DOHH2 (cell line): ENCODE measurements around the gene ARHGAP20.

Source experiments
- H3F3A ChIP-seq: fragments of 200-600 bp; sonication (generic), shearing (Covaris generic); 2 replicates; pipeline ENCODE4 v1.6.0; 2016; ENCODE audit warnings: antibody characterized with exemption, mild to moderate bottlenecking; ENCODE audit not compliant: control insufficient read depth, insufficient read depth
- H3K27ac ChIP-seq: fragments of 200-600 bp; sonication (generic); 2 replicates; pipeline ENCODE4 v1.5.1; 2014; ENCODE audit warnings: low read depth, mild to moderate bottlenecking, low read length, moderate library complexity
- H3K27me3 ChIP-seq: fragments of 200-600 bp; sonication (generic); 2 replicates; pipeline ENCODE4 v1.6.1; 2014; ENCODE audit warnings: mild to moderate bottlenecking, low read length, mixed read lengths; ENCODE audit not compliant: control insufficient read depth
- H3K36me3 ChIP-seq: fragments of 200-600 bp; sonication (generic); 2 replicates; pipeline ENCODE4 v1.6.1; 2014; ENCODE audit warnings: mild to moderate bottlenecking, low read length, moderate library complexity, mixed read lengths; ENCODE audit not compliant: control insufficient read depth
- H3K4me1 ChIP-seq: fragments of 200-600 bp; sonication (generic); 2 replicates; pipeline ENCODE4 v1.6.1; 2014; ENCODE audit warnings: mild to moderate bottlenecking, low read length, mixed read lengths; ENCODE audit not compliant: control insufficient read depth
- H3K4me2 ChIP-seq: fragments of 200-600 bp; sonication (generic); 2 replicates; pipeline ENCODE4 v1.6.0; 2014; ENCODE audit warnings: mild to moderate bottlenecking, low read length, moderate library complexity
- H3K4me3 ChIP-seq: fragments of 200-600 bp; sonication (generic); 2 replicates; pipeline ENCODE4 v1.5.1; 2014; ENCODE audit warnings: mild to moderate bottlenecking, low read length, mixed read lengths
- H3K79me2 ChIP-seq: fragments of 200-600 bp; sonication (generic); 2 replicates; pipeline ENCODE4 v1.6.1; 2014; ENCODE audit warnings: mild to moderate bottlenecking, low read length, mixed read lengths; ENCODE audit not compliant: control insufficient read depth
- H3K9me2 ChIP-seq: fragments of 200-600 bp; sonication (generic); replicated peaks from 2 replicates; pipeline ENCODE4 v1.6.1; 2014; ENCODE audit warnings: mild to moderate bottlenecking, low read length, mixed read lengths; ENCODE audit not compliant: control insufficient read depth
- H3K9me3 ChIP-seq: fragments of 200-600 bp; sonication (generic); 2 replicates; pipeline ENCODE4 v1.6.1; 2014; ENCODE audit warnings: antibody characterized with exemption, low read length, mixed read lengths; ENCODE audit not compliant: control insufficient read depth, insufficient read depth
- H4K20me1 ChIP-seq: fragments of 200-600 bp; sonication (generic); 2 replicates; pipeline ENCODE4 v1.6.0; 2014; ENCODE audit warnings: low read depth, mild to moderate bottlenecking, antibody characterized with exemption, low read length, moderate library complexity; ENCODE audit not compliant: control insufficient read depth, insufficient read depth
- CTCF ChIP-seq: fragments of 200-600 bp; sonication (generic); IDR thresholded peaks from one replicate; pipeline ENCODE4 v1.5.1; 2014; ENCODE audit warnings: antibody characterized with exemption, mild to moderate bottlenecking, low read depth, low read length; ENCODE audit not compliant: poor library complexity, severe bottlenecking
- EZH2phosphoT487 ChIP-seq: fragments of 200-600 bp; sonication (generic); IDR thresholded peaks from 2 replicates; pipeline ENCODE4 v1.6.1; 2017; ENCODE audit warnings: borderline replicate concordance, mild to moderate bottlenecking, antibody characterized with exemption, low read length, moderate library complexity, mixed read lengths

The ARHGAP20 gene

GRCh38 chr11:110599207-110599606 is 113.0 kb downstream of the ARHGAP20 start:
- Histone ChIP-seq H3F3A (no peaks in the 10 kb centered on the region), H3K27ac (no peak overlapping the region), H3K9me3 (peaks cover 19% of the 10 kb centered on the region; the same call in 1 of the 2 replicates), H3K4me3 (no peak overlapping the region), H3K9me2 (no peaks in the 10 kb centered on the region), H3K27me3 (no peaks in the 10 kb centered on the region), H3K4me2 (no peak overlapping the region), H4K20me1 (no peaks in the 10 kb centered on the region), H3K79me2 (no peaks in the 10 kb centered on the region), H3K4me1 (no peaks in the 10 kb centered on the region), H3K36me3 (no peaks in the 10 kb centered on the region)
- TF ChIP-seq CTCF (no peak), EZH2phosphoT487 (no peak)

GRCh38 chr11:110598725-110599124 is 113.5 kb downstream of the ARHGAP20 start:
- Histone ChIP-seq H3K9me3 (peaks cover 19% of the 10 kb centered on the region; the same call in 1 of the 2 replicates), H3K27ac (no peak overlapping the region), H3K4me1 (no peaks in the 10 kb centered on the region), H3K79me2 (no peaks in the 10 kb centered on the region), H3K4me2 (no peak overlapping the region), H3K27me3 (no peaks in the 10 kb centered on the region), H3K9me2 (no peaks in the 10 kb centered on the region), H4K20me1 (no peaks in the 10 kb centered on the region), H3F3A (no peaks in the 10 kb centered on the region), H3K4me3 (no peak overlapping the region), H3K36me3 (no peaks in the 10 kb centered on the region)
- TF ChIP-seq CTCF (no peak), EZH2phosphoT487 (no peak)

- H3K9me3 ChIP-seq: no peaks in the 10 kb centered on the region
- no peaks in the 10 kb centered on the region for H3K79me2 ChIP-seq
- no peak overlapping the region for H3K4me2 ChIP-seq
- H3K4me1 ChIP-seq: no peaks in the 10 kb centered on the region
- H3K27ac ChIP-seq: no peak overlapping the region
- no peaks in the 10 kb centered on the region for H4K20me1 ChIP-seq
- H3K36me3 ChIP-seq: no peaks in the 10 kb centered on the region
- no peaks in the 10 kb centered on the region; the same call in 1 of the 2 replicates for H3K27me3 ChIP-seq
- no peaks in the 10 kb centered on the region for H3F3A ChIP-seq
- TF ChIP-seq CTCF (no peak), EZH2phosphoT487 (no peak)
- H3K4me3 ChIP-seq: no peak overlapping the region
- H3K9me2 ChIP-seq: no peaks in the 10 kb centered on the region
Observed at GRCh38 chr11:110587972-110588371, 124.3 kb downstream of the ARHGAP20 start.

- Histone ChIP-seq H3K4me1 (no peaks in the 10 kb centered on the region), H3K27me3 (no peaks in the 10 kb centered on the region; the same call in 1 of the 2 replicates), H3K4me3 (no peak overlapping the region), H3K4me2 (no peak overlapping the region), H3K36me3 (no peaks in the 10 kb centered on the region), H3K9me2 (no peaks in the 10 kb centered on the region), H3F3A (no peaks in the 10 kb centered on the region), H3K27ac (no peak overlapping the region), H3K79me2 (no peaks in the 10 kb centered on the region), H4K20me1 (no peaks in the 10 kb centered on the region), H3K9me3 (no peaks in the 10 kb centered on the region)
- TF ChIP-seq CTCF: no peak
- no peak for TF ChIP-seq EZH2phosphoT487
Observed at GRCh38 chr11:110587129-110587528, 125.1 kb downstream of the ARHGAP20 start.
